GM19238 (cell line): ENCODE data around the gene MIPOL1.
"Not testable (repeated sequence)": the region's sequence is repeated elsewhere in the genome, so short reads cannot be mapped to it uniquely, and the experiment has no call there.

ENCODE experiments used
- DNase-seq: peaks from one replicate; pipeline ENCODE4 v3.0.0; 2011; ENCODE audit warnings: low spot score; ENCODE audit not compliant: insufficient read length

MIPOL1 gene

GRCh38 chr14:37384870-37385596 is 187.3 kb downstream of the MIPOL1 start:
- DNase-seq, result no peak

GRCh38 chr14:37397157-37397940 is 199.6 kb downstream of the MIPOL1 start:
- not testable (repeated sequence) for DNase-seq

GRCh38 chr14:37397941-37398215 is 200.1 kb downstream of the MIPOL1 start:
- DNase-seq, result no peak

- no peak for DNase-seq
Observed at GRCh38 chr14:37399517-37399916, 201.8 kb downstream of the MIPOL1 start.

GRCh38 chr14:37401093-37401492 is 203.4 kb downstream of the MIPOL1 start:
- DNase-seq, result no peak

- DNase-seq, result no peak
Observed at GRCh38 chr14:37403626-37404025, 205.9 kb downstream of the MIPOL1 start.

- DNase-seq, result no peak
Observed at GRCh38 chr14:37406095-37406494, 208.4 kb downstream of the MIPOL1 start.

GRCh38 chr14:37411079-37411735 is 213.5 kb downstream of the MIPOL1 start:
- no peak for DNase-seq

GRCh38 chr14:37413050-37413449 is 215.3 kb downstream of the MIPOL1 start:
- DNase-seq, result no peak

GRCh38 chr14:37413504-37414003 is 215.8 kb downstream of the MIPOL1 start:
- DNase-seq, result no peak

GRCh38 chr14:37416264-37416663 is 218.5 kb downstream of the MIPOL1 start:
- no peak for DNase-seq

GRCh38 chr14:37417151-37417550 is 219.4 kb downstream of the MIPOL1 start:
- DNase-seq, result no peak

GRCh38 chr14:37417833-37418232 is 220.1 kb downstream of the MIPOL1 start:
- DNase-seq, result no peak

- DNase-seq, result no peak
Observed at GRCh38 chr14:37420622-37421021, 222.9 kb downstream of the MIPOL1 start.

GRCh38 chr14:37422319-37422718 is 224.6 kb downstream of the MIPOL1 start:
- DNase-seq, result no peak

- DNase-seq, result no peak
Observed at GRCh38 chr14:37422748-37423147, 225.0 kb downstream of the MIPOL1 start.

GRCh38 chr14:37428954-37429353 is 231.2 kb downstream of the MIPOL1 start:
- no peak for DNase-seq

- DNase-seq, result no peak
Observed at GRCh38 chr14:37429618-37430017, 231.9 kb downstream of the MIPOL1 start.

- DNase-seq, result no peak
Observed at GRCh38 chr14:37434867-37435266, 237.1 kb downstream of the MIPOL1 start.

GRCh38 chr14:37436519-37436918 is 238.8 kb downstream of the MIPOL1 start:
- no peak for DNase-seq

- DNase-seq, result no peak
Observed at GRCh38 chr14:37437490-37437889, 239.8 kb downstream of the MIPOL1 start.

- no peak for DNase-seq
Observed at GRCh38 chr14:37438444-37438843, 240.7 kb downstream of the MIPOL1 start.
